ENCODE results near the gene SUMO2.
A peak's percentile ranks its signal among the peaks of the same experiment; 100 is the strongest.
"Not testable (repeated sequence)": the region's sequence is repeated elsewhere in the genome, so short reads cannot be mapped to it uniquely, and the experiment has no call there.

The SUMO2 gene

DNA sequence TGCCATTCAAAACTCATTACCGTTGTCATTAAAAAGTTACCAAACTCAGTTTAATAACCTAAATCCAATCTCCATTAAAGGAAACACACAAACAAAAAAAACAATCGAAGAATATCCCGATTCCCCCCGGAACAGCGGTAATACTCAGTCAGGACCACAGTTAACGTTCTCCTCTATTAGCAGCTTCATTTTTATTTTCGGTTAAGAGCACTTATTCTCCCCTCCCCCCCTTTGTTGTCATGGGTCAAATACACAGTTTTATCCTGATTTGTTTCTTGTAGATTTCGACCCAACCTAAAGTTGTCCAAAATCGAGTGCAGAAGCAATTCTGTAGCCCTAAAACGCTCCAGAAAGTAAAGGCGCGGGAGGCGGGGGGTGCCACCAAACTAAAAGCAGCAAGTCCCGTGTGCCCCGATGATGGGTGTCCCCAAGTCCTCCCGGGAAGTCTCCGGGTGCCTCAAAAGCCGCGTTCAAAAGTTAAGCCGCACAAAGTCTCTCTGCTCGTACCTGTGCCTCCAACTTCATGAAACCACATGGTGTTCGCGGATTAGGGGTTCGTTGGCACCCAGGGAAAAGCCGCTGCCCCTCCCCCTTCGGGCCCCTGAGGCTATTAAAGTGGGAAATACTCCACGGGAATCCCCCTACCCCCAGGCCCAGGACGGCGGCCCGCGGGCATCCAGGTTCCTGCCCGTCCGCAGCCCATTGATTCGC, 996 bp downstream of the SUMO2 start:
- peak; percentile 33 for DNase-seq

DNA sequence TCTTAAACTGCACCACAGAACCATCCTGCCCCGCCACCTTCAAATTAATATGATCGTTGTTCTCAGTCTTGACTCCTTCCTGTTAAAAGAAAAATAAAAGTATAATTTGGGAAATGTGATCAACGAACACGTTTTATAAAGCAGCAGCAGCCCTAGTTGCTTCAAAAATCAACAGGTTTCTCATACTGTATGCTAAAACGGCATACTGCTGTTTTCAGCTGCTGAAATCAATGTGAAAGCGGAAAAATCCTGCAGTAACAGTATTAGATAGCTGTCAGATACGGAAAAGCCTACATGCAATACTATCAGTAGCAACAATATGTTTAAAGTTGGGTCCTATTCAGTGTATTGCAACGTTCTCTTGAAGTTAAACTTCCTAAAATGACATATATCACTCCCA, 1.6 kb downstream of the SUMO2 start:
- no peak for DNase-seq

DNA sequence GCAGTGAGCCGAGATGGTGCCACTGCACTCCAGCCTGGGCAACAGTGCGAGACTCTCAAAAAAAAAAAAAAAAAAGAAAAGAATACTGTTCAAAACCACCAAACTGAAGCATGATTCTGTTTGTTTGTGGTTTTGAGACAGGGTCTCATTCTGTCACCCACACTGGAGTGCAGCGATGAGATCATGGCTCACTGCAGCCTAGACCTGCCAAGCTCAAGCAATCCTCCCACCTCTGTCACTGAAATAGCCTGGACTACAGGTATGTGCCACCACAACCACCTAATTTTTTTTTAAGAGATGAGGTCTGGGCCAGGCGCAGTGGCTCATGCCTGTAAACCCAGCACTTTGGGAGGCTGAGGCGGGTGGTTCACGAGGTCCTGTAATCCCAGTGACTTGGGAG, 4.3 kb downstream of the SUMO2 start:
- no peak for DNase-seq

DNA sequence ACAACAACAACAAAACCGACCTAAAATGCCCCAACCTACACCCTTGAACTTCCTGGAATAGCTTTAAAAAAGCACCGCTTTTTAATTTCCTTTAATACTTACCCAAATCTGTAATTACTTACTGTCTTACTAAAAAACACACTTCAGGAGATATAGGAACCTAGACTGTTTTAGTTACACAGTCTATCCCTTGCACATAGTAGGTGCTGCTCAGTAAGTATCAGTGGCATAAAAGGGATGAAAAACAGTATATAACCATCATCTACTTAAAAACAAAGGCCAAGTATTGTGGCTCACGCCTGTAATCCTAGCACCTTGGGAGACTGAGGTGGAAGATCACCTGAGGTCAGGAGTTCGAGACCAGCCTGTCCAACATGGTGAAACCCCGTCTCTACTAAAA, 6.1 kb downstream of the SUMO2 start:
- DNase-seq: no peak

DNA sequence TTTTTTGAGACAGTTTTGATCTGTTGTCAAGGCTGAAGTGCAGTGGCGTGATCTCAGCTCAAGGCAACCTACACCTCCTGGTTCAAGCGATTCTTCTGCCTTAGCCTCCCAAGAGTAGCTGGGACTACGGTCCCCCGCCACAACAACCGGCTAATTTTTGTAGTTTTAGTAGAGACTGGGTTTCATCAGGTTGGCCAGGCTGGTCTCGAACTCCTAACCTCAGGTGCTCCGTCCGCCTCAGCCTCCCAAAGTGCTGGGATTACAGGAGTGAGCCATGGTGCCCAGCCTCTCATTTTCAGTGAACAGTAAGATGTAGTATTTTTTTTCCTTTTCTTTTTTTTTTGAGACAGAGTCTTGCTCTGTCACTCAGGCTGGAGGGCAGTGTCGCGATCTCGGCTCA, 7.8 kb downstream of the SUMO2 start:
- no peak for DNase-seq

DNA sequence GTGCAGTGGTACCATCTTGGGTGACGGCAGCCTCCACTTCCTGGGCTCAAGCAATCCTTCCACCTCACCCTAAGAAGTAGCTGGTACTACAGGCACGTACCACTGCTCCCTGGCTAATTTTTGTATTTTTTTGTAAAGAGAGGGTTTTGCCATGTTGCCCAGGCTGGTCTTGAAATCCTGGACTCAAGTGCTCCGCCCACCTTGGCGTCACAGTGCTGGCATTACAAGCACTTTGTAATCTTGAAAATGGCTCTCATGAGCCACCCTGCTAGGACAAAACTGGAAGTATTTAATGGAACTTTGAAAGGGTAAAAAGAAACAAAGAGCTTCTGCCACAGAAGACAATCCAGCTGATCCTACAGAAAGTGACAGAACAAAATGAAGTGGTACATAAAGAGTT, 9.2 kb downstream of the SUMO2 start:
- DNase-seq: no peak

DNA sequence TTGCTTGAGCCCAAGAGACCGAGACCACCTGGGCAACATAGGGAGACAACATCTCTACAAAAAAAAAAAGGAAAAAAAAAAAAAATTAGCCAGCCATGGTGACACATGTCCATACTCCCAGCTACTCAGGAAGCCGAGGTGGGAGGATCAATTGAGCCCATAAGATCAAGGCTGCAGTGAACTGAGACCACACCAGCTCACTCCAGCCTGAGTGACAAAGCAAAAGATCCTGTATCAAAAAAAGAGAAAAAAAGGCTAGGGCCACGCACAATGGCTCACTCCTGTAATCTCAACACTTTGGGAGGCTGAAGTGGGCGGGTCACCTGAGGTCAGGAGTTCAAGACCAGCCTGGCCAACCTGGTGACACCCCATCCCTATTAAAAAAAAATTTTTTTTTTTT, 13.8 kb downstream of the SUMO2 start:
- no peak for DNase-seq

DNA sequence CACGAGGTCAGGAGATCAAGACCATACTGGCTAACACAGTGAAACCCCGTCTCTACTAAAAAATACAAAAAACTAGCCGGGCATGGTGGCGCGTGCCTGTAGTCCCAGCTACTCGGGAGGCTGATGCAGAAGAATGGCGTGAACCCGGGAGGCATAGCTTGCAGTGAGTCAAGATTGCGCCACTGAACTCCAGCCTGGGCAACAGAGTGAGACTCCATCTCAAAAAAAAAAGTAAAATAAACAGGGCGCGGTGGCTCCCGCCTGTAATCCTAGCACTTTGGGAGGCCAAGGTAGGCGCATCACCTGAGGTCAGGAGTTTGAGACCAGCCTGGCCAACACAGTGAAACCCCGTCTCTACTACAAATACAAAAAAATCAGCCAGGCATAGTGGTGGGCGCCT, 18.2 kb downstream of the SUMO2 start:
- not testable (repeated sequence) for DNase-seq

DNA sequence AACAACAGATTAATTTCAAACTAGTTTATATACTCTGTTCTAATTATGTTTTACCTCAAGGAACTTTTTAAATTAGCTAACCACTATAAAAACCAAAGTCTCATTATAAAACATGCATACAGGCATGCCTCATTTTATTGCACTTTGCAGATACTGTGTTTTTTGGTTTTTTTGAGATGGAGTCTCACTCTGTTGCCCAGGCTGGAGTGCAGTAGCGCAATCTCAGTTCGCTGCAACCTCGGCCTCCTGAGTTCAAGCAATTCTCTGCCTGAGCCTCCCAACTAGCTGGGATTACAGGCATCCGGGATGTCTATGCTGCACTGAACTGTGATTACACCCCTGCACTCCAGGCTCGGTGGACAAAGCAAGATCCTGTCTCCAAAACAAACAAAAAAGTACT, 19.7 kb downstream of the SUMO2 start:
- no peak for DNase-seq

DNA sequence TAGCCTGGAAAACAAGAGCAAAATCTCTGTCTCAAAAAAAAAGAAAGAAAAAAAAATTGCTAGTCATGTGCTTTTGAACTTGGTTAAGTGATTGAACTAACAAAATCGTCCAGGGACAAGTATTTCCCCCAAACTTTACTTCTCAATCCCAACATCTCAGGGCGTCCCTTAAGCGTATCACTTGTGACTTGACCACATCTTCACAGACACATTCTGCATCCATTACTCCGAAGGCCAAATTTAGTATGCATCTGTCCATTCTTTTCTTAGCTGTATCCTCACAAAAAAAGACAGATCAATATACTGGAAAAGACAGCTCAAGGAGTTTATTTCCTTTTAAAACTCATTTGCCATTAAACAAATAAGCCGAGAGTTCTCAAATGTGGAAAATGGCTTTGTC, 22.5 kb downstream of the SUMO2 start:
- no peak for DNase-seq

DNA sequence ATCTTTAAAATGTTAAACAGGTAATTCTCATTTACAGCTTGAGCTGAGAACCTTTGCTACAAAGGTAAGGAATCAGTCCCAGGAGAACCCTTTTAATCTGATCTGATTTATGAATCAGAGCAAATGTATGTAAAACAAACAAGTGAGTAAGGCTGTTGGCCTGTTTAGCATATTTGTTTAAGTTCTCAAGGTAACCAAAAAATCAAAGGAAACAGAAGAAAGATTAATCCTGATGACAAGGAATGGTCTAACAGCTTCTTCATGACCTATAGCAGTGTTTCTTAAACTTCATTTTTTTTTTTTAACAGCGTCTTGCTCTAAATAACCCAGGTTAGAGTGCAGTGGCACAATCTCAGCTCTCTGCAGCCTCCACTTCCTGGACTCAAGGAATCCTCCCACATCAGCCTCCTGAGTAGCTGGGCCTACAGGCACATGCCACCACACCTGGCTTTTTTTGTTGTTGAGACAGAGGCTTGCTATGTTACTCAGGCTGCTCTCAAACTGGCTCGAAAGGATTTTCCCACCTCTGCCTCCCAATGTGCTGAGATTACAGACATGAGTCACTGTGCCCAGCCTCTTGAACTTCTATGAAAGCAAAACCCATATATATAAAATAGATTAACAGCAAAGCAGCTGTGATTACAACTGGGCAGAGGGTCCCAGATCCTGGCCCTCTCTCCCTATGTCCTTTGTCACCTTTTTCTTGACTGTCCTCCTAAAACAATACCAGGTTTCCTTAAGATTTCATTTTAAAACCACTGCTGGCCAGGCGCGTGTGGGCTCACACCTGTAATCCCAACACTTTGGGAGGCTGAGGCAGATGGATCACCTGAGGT, 23.3 kb downstream of the SUMO2 start:
- DNase-seq: no peak

DNA sequence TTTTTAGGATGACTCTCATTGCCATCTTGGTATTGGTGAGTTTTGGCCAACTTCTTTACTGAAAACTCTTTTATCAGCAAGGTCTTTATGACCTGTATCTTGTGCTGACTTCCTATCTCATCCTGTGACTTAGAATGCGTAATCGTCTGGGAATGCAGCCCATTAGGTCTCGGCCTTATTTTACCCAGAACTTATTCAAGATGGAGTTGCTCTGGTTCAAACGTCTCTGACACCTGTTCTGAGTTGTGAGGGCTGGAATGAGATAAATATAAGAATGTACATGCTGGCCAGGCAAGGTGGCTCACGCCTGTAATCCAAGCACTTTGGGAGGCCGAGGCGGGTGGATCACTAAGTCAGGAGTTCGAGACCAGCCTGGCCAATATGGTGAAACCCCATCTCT, 24.3 kb downstream of the SUMO2 start:
- not testable (repeated sequence) for DNase-seq

DNA sequence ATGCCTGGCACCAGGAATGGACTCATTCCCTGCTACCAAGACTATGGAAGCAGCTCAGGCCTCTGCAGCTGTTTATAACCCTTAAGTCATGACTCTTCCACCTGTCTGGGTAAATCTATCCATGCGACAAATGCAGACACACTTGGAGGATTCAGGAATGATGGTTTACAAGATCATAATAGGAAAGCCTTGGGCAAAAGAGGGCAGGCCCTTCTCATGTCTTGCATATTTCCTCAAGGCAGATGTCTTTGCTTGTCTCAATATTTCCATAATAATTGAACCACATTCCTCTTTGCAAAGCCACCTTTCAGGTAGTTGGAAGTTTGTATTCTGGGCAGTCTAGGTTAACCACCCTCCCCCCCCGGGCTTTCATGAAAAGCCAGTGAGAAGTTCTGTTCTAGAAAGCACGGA, 27.6 kb downstream of the SUMO2 start:
- DNase-seq: no peak

DNA sequence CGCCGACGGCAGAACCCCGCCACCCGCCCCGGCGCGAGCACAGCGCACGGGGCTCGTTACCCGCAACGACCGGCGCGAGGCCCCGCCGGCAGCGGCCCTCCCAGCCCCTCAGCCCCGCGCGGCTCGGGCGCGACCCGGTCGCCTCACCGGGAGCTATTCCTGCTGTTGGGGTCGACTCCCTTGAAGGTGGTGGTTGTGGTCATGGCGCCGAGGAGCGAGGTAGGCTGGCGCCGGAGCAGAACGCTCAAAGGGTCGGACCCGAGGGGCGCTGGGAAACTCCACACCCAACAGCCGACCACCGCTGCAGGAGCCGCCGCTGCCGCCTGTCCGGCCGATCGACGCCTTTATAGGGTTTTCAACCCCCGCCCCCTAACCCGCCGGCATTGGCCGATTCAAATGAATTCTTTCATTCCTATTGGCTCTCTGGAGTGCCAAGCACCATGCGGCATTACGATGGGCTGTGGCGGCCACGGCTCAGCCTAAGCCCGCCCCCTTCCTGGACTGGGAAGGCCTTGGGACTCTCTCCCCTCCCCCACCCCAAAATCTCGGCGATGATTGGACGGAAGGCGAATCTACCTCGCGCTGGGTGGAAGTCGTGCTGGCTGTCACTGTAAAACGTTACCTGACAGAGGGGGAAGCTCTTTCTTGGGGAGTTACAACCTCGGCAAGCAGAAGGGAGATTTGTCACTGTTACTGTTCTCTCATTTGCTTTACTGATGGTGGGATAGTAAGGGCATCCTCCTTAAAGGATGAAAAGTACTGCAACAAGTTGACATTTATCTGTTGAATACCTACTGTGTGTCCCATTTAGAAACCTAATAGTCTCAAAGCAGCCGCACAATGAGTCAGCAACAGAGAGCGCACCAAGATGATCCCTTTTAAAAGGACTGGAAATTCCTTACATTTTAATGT, 28.3 kb downstream of the SUMO2 start, which contains the start of gene JPT1:
Gene JPT1, minus strand, starts transcription at position 318 of the 912 bp plus-strand sequence. Its CDS starts 115 bp downstream, at position 203.
- DNase-seq: peak; percentile 97

DNA sequence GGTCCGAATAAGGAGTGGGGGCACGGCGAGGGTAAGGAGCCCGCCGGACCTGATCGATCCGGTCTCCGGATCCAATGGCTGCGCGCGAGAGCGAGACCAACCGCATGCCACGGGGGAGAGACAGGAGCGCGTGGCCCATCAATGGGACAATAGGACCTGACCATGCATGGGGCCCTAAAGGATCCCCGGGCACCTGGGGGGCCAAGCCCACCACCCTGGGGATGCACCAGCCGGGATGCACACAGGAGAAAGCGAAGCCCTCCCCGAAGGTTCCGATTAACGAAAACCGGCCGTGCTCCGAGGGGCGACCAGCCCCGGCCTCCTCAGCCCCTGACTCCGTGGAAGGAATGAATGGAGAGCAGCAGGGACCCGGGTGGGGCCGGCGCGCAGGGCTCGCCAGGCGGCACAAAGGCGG, 29.0 kb downstream of the SUMO2 start:
- DNase-seq: no peak

DNA sequence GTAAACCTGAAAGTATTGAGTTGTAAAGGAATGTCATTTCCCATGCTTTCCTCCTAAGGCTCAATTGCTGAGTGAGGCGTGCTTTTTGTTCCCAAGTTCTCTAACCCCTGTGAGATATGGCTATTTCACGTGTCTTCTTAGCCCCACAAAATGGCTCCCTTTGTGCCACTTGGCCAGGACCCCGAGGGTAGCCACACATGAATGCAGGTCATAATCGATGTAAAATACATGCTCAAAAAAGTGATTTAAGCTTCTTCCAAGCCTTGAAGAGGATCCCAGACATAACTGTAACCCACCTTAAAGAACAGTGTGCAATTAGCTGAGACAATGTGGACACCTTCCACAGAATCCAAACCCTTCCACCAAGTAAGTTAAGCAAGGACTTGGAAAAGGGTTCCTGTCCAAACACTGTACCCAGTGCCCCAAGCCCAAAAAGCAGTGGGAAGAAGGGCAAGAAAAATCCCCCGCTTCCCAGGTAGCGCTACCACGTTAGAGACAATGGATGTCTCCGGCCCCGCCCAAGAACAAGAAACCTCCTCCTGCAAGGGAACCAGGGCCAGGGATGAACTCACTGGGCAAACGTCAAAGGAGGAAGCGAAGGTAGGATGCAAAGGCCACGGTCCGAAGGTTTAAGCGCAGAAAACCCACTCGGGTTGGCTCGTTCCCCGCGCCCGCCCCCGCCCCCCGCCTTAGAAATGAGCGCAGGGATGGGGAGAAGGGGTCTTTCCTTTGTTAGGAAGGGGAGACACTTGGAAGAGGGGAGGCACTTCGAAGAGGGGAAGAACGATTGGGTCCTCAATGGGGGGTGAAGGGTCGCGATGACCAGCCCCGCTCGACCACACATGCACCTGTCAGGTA, 29.6 kb downstream of the SUMO2 start:
- DNase-seq: no peak

DNA sequence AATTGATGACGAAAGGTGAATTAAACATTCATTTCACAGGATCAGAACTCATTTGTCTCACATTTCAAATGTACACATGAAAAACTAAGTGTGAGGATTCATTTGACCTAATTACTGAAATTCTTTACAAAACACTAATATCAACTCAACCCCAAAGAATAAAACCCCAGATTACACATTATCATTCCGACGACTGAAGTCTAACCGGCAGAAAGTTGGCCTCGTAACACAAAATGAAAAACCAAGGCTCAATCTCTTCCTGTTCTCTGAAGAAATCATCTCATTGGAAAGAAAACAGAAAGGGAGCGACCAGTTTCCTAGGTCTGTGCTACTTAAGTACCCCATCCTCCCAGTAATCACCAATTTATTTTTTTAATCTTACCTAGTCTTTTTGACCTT, 30.2 kb downstream of the SUMO2 start:
- no peak for DNase-seq

DNA sequence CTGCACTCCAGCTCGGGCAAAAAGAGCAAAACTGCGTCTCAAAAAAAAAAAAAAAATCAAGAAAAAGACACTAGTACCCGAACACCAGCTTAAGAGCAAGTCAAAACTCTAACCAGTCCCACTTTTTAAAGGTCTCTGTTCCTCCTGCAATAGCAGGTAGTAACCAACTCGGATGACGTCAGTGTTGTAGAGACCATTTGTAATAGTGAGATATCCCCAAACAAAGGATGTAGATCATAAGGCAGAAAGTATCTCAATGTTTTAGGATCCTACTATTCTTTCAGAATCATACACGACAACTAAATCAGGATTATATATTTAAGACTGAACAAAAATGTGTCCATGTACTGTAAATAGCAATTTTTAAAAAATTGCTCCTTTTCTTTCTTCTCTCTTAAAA, 30.8 kb downstream of the SUMO2 start:
- no peak for DNase-seq

DNA sequence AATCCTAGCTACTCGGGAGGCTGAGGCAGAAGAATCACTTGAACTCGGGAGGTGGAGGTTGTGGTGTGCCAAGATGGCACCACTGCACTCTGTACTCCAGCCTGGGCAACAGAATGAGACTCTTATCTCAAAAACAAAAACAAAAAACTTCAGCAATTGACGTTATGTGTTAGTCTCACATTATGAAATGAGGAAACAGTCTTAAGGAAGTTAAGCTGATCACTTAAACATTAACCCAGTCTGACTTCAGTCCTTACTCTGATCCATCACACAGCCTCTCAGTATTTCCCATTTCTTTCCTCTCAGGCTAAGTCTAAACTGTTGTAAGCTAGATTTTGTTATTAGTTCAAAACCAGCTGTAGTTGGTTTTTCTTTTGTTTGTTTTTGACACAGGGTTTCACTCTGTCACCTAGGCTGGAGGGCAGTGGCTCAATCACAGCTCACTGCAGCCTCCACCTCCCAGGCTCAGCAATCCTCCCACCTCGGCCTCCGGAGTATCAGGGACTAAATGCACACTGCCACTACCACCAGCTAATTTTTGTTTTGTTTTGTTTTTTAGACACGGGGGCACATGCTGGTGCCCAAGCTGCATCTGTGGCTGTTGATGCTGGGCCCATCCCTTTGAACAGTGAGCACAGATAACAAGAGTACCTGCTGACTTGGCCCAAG, 34.7 kb downstream of the SUMO2 start:
- DNase-seq: no peak

DNA sequence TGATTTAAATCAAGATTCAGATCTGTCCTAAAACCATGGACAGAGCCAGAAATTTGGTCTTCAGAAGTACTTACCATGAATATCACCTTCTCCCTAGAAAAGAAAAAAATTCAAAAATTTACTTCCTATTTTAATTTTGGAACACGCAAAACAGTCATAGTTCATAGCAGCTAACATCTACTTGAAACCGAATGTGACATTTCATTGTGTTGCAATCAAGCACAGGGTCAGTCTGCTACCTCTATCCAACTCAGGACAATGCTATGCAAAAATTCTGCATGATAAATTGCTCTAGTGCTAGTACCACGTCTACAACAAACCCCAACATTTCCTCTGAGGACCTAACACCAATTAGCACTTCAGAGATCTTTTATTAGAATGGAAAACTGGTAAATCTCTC, 36.2 kb downstream of the SUMO2 start:
- no peak for DNase-seq

DNA sequence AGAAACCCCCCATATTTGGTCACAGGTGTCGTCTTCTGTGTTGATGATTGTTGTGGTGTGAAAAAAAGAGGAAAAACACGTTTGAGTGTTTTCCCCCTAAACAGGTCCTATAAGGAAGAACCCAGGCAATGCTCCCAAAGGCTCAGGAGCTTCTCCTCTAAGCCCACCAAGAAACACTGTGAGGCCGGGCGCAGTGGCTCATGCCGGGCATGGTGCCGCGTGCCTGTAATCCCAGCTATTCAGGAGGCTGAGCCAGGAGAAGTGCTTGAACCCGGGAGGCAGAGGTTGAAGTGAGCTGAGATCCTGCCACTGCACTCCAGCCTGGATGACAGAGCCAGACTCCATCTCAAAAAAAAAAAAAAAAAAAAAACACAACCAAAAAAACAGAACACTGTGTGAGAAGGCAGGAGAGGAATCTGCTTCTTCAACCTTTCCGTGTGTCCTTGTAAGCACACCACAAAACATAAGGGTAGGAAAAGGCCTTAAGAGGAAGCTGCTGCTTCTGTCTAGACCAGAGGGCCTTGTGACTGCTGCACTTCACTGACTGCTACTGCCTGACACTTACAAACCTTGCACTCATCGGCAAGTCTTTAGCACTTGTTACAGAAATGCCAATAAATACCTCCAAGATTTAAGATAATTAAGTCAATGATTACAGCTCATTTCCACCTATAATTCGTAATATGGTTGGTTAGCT, 37.8 kb downstream of the SUMO2 start:
- DNase-seq: no peak
